HG03159 (cell line): ENCODE data around the gene KRT79.

Experiments
- ATAC-seq: cut with Tn5 transposase; IDR thresholded peaks from one replicate; pipeline ENCODE4 v1.9.1; 2021; ENCODE audit warnings: mild to moderate bottlenecking, moderate library complexity; ENCODE audit not compliant: unreplicated experiment

KRT79 gene

DNA sequence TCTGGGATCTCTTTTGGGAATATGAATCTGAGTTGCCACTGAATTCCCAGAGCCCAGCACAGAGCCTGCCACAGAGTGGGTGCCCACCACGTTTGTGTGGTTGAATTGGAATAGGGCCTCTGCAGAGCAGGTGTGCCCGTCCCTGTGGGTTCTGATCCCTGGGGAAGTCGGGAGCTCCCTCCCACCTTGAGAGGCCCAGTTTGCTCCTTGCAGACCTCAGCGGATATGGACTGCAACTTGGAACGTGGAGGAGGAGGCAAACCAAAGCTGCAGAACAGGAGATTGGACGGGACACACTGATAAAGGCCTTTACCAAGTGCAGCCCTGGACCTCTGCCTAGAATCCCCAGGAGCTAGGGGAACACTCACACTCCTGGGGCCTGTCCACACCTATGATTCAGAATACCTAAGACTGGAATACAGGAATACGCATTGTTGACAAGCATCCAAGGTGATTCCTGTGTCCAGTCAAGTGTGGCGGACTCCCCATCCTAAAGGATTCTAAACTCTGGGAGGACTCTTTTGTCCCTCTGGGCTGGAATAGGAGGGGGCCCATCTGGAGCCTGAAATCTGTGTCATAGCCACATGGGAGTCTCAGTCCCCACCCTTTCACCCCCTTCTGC is 59.4 kb downstream of the KRT79 start:
- ATAC-seq: no peak

DNA sequence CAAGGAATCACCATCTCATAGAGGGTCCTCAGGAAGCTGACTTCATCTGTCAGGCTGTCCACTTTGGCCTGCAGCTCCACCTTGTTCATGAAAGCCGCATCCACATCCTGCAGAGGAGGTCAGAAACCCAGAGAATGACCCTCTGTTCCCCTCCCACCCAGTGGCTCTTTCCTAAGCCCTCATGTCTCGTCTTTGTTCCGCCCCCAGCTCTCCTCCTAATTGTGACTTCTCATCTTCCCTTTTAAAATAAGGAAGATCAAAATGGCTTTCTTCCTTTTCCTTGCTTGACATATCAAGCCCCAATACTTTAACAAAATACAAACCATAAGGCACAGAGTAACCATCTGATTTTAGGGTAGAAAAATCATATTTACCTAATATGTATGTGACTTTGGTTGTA is 61.3 kb downstream of the KRT79 start:
- no peak for ATAC-seq

DNA sequence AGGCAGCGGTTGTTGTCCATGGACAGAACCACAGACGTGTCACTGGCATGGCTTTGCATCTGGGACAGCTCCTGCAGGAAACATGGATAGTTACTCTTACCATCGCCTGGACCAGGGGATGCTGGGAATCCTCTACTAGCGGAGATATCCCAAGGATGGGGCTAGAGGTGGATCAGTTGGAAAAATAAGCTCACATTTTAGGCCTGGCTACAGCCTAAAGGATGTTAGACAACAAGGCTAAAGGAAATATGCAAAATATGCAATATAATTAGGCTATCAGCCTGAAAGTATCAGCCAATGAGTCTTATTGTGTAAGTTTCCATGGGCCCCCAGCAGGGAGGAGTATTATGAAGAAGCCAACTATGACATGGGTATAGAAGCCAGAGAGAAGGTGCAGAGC is 61.9 kb downstream of the KRT79 start:
- no peak for ATAC-seq

DNA sequence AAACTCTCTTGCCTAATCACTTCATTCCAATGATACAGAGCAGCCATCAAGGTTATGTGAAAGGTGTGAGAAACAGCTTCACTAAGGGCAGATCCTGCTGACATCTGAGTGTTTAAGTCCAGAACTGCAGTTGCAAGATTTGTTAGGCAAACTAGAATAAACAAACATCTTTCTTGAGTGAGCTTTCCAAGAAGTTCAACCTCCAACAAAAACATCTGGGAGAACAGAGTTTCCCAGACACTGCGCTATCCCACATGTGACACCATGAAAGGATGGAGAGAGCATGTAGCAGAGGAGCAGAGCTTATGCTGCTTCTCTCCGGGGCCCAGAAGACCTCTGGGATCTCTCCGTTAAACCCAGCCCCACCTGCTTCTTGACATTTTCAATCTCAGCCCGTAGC is 62.6 kb downstream of the KRT79 start:
- ATAC-seq: no peak
